Bronchial epithelial cell (primary cell): ENCODE data around the gene PFDN1. TPM values are rescaled to one million over a fixed set of nuclear protein-coding genes. Genes with fewer than 3 reads are reported as not detected.
A peak's percentile ranks its signal among the peaks of the same experiment; 100 is the strongest.

Experiments used
- DNase-seq: peaks from one replicate; pipeline ENCODE4 v3.0.0-alpha.2; 2010; ENCODE audit warnings: low read depth
- FAIRE-seq: peaks from 2 replicates; lab custom pipeline; 2011; peaks lifted over from hg19 to GRCh38; lab: Jason Lieb, UNC
- H3K27me3 ChIP-seq: 2 replicates; pipeline ENCODE4 v1.5.1; 2011; ENCODE audit warnings: low read length; ENCODE audit not compliant: control insufficient read depth, insufficient read depth
- H3K36me3 ChIP-seq: 2 replicates; pipeline ENCODE4 v1.5.1; 2011; ENCODE audit warnings: low read length; ENCODE audit not compliant: control insufficient read depth, insufficient read depth
- H3K4me3 ChIP-seq: 2 replicates; pipeline ENCODE4 v1.5.1; 2011; ENCODE audit warnings: mild to moderate bottlenecking, low read depth, low read length, control low read depth
- CTCF ChIP-seq: IDR thresholded peaks from 2 replicates; pipeline ENCODE4 v1.5.1; 2011; ENCODE audit warnings: mild to moderate bottlenecking, moderate library complexity, low read length, control low read depth, inconsistent platforms; ENCODE audit not compliant: insufficient read depth, severe bottlenecking
- total RNA-seq: library from RNA; depleted of rRNA; stranded (reverse); fragments of >200 nt; gene quantifications from 2 replicates; pipeline ENCODE4 v1.2.1, GENCODE V29; 2014

The PFDN1 gene
- total RNA-seq, 1 donor from 2014 or later, result 34.5 TPM

DNA sequence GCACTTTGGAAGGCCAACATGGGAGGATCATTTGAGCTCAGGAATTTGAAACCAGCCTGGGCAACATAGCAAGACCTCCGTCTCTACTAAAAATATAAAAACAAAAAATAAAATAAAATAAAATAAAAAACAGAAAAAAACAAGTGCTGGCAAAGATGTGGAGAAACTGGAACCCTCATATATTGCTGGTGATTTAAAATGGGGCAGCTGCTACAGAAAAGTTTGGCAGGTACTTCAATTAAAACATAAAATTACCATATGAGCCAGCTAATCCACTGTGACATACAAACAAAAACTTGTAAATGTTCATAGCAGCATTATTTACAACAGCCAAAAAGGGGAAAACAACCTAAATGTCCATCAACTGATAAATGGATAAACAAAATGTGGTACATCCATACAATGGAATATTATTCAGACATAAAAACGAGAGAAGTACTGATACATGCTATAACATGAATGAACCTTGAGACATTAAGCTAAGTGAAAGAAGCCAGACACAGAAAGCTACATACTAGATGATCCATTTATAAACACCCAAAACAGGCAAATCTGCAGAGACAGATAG is 42.7 kb downstream of the PFDN1 start:
- TF ChIP-seq CTCF, result no peak
- Histone ChIP-seq H3K4me3 (no peak overlapping the region), H3K27me3 (no peaks in the 10 kb centered on the region), H3K36me3 (no peaks in the 10 kb centered on the region)
- FAIRE-seq (no peak), DNase-seq (no peak)

GRCh38 chr5:140259500-140259899 is 43.4 kb downstream of the PFDN1 start:
- Histone ChIP-seq H3K4me3 (no peak overlapping the region), H3K36me3 (no peaks in the 10 kb centered on the region), H3K27me3 (no peaks in the 10 kb centered on the region)
- TF ChIP-seq CTCF, result no peak
- FAIRE-seq (peak; percentile 98), DNase-seq (peak; percentile 98)

- Histone ChIP-seq H3K4me3 (no peak overlapping the region), H3K36me3 (no peaks in the 10 kb centered on the region), H3K27me3 (no peaks in the 10 kb centered on the region)
- TF ChIP-seq CTCF, result no peak
- FAIRE-seq (no peak), DNase-seq (no peak)
Observed at GRCh38 chr5:140258873-140259272, 44.0 kb downstream of the PFDN1 start.

- no peak for TF ChIP-seq CTCF
- Histone ChIP-seq H3K36me3 (no peaks in the 10 kb centered on the region), H3K4me3 (no peak overlapping the region), H3K27me3 (no peaks in the 10 kb centered on the region)
- no peak for DNase-seq
- no peak for FAIRE-seq
Observed at GRCh38 chr5:140258016-140258415, 44.9 kb downstream of the PFDN1 start.

GRCh38 chr5:140256726-140257125 is 46.2 kb downstream of the PFDN1 start:
- no peak for DNase-seq
- no peak for FAIRE-seq
- no peaks in the 10 kb centered on the region for H3K36me3 ChIP-seq

More at GRCh38 chr5:140256726-140257125, 46.2 kb downstream of the PFDN1 start:
- Histone ChIP-seq H3K27me3 (no peaks in the 10 kb centered on the region), H3K4me3 (no peak overlapping the region)
- no peak for TF ChIP-seq CTCF
